ENCODE results near the gene FOCAD.
"Not testable (repeated sequence)": the region's sequence is repeated elsewhere in the genome, so short reads cannot be mapped to it uniquely, and the experiment has no call there.

Gene FOCAD

DNA sequence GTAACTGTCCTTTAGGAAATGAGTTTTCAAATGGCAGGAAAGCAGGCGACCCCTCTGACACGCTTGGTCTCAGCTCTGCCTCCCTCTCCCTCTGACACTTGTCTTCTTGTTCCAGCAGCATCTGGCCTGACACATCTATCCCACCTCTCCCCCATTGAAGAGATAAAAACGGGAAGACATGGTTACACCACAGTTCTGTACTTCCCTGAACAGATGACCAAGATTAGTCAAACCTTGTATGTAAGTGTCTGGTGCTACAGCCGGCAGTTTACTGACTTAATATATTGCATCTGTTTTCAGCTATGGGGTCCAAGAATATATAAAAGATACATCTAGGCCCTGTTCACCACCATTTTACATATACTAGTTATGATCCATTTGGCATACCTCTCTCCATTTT is 32.1 kb upstream of the FOCAD start:
- peaks cover 9% of the 10 kb centered on the region for H3K36me3 Mint-ChIP-seq (ENCODE audit: low read depth)
- H3K4me1 Mint-ChIP-seq, result no peaks in the 10 kb centered on the region
- H3K27ac Mint-ChIP-seq, result no peak overlapping the region
- DNase-seq, result no peak
- H3K4me3 Mint-ChIP-seq, result no peak overlapping the region
- no peak for TF ChIP-seq CTCF (IDR thresholded peaks at IDR 0.05)
- H3K9me3 Mint-ChIP-seq, result peaks cover 23% of the 10 kb centered on the region
- peaks cover 3% of the 10 kb centered on the region for H3K27me3 Mint-ChIP-seq (ENCODE audit: low read depth, poor library complexity)

GRCh38 chr9:20658246-20658667 is 25.8 kb upstream of the FOCAD start:
- H3K9me3 Mint-ChIP-seq, result peaks cover 26% of the 10 kb centered on the region
- peak; percentile 49 for DNase-seq
- H3K27me3 Mint-ChIP-seq (ENCODE audit: low read depth, poor library complexity); H3K36me3 Mint-ChIP-seq (ENCODE audit: low read depth); H3K4me3 Mint-ChIP-seq; H3K4me1 Mint-ChIP-seq: not testable (repeated sequence)
- H3K27ac Mint-ChIP-seq, result peak overlapping the region; percentile 84

DNA sequence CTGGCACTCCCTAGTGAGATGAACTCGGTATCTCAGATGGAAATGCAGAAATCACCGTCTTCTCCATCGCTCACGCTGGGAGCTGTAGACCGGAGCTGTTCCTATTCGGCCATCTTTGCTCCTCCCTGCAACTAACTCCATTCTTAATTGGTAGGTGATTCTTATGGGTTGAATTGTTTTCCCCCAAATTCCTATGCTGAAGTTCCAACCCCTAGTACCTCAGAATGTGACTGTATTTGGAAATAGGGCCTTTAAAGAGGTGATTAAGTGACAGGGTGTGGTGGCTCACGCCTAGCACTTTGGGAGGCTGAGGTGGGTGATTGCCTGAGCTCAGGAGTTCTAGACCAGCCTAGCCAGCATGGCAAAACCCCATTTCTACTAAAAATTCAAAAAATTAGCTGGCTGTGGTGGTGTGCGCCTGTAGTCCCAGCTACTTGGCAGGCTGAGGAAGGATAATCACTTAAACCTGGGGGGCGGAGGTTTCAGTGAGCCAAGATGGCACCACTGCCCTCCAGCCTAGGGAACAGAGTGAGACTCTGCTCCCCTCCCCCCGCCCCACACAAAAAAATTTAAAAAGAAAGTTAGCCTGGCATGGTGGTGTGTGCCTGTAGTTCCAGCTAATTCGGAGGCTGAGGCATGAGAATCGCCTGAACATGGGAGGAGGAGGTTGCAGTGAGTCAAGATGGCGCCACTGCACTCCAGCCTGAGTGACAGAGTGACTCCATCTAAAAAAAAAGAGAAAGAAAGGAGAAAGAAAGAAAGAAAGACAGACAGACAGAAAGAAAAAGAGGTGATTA is 25.2 kb upstream of the FOCAD start:
- no peak for DNase-seq
- Mint-ChIP-seq H3K27me3 (ENCODE audit: low read depth, poor library complexity) (peaks cover 2% of the 10 kb centered on the region), H3K36me3 (ENCODE audit: low read depth) (peaks cover 9% of the 10 kb centered on the region), H3K27ac (peak overlapping the region; percentile 84), H3K4me1 (peaks cover 6% of the 10 kb centered on the region), H3K9me3 (peaks cover 23% of the 10 kb centered on the region), H3K4me3 (no peak overlapping the region)
- no peak for TF ChIP-seq CTCF (IDR thresholded peaks at IDR 0.05)

GRCh38 chr9:20659474-20659967 is 24.5 kb upstream of the FOCAD start:
- no peaks in the 10 kb centered on the region for H3K27me3 Mint-ChIP-seq (ENCODE audit: low read depth, poor library complexity)
- no peak overlapping the region for H3K27ac Mint-ChIP-seq
- no peak for DNase-seq
- H3K4me1 Mint-ChIP-seq, result peaks cover 6% of the 10 kb centered on the region
- H3K36me3 Mint-ChIP-seq (ENCODE audit: low read depth), result peaks cover 9% of the 10 kb centered on the region
- H3K9me3 Mint-ChIP-seq, result peaks cover 17% of the 10 kb centered on the region
- no peak for TF ChIP-seq CTCF (IDR thresholded peaks at IDR 0.05)
- no peak overlapping the region for H3K4me3 Mint-ChIP-seq

GRCh38 chr9:20662156-20662555 is 21.9 kb upstream of the FOCAD start:
- no peak for DNase-seq
- Mint-ChIP-seq H3K27ac (no peak overlapping the region), H3K4me3 (peak overlapping the region; percentile 49), H3K36me3 (ENCODE audit: low read depth) (peaks cover 19% of the 10 kb centered on the region), H3K9me3 (peaks cover 7% of the 10 kb centered on the region), H3K27me3 (ENCODE audit: low read depth, poor library complexity) (no peaks in the 10 kb centered on the region), H3K4me1 (peaks cover 6% of the 10 kb centered on the region)
- TF ChIP-seq CTCF (IDR thresholded peaks at IDR 0.05), result no peak

DNA sequence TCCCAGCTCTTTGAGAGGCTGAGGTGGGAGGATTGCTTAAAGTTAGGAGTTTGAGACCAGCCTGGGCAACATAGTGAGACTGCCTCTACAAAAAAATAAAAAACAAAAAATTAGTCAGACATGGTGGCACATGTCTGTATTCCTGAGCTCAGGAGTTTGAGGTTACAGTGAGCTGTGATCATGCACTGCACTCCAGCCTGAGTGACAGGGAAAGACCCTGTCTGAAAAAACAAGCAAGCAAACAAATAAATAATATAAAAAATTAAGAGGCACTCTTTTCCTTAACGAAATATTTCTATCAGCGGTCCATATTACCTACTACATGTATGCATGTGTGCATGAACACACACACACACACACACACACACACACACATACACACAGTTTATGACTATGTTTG is 20.9 kb upstream of the FOCAD start:
- TF ChIP-seq CTCF (IDR thresholded peaks at IDR 0.05), result no peak
- Mint-ChIP-seq H3K9me3 (peaks cover 7% of the 10 kb centered on the region), H3K4me1 (peaks cover 6% of the 10 kb centered on the region), H3K36me3 (ENCODE audit: low read depth) (peaks cover 25% of the 10 kb centered on the region), H3K27me3 (ENCODE audit: low read depth, poor library complexity) (no peaks in the 10 kb centered on the region), H3K27ac (no peak overlapping the region), H3K4me3 (no peak overlapping the region)
- no peak for DNase-seq

All from nephron progenitor cell (in vitro differentiated cells).